C4-2B (cell line): ENCODE results near the gene PKMYT1.

Experiments
- CTCF ChIP-seq: fragments of 450-650 bp; conservative IDR thresholded peaks from 2 replicates; pipeline ENCODE4 v1.5.1; 2017; ENCODE audit warnings: mild to moderate bottlenecking
- ZFX ChIP-seq: fragments of 450-650 bp; IDR thresholded peaks from 2 replicates; pipeline ENCODE4 v1.6.1; 2017

DNA sequence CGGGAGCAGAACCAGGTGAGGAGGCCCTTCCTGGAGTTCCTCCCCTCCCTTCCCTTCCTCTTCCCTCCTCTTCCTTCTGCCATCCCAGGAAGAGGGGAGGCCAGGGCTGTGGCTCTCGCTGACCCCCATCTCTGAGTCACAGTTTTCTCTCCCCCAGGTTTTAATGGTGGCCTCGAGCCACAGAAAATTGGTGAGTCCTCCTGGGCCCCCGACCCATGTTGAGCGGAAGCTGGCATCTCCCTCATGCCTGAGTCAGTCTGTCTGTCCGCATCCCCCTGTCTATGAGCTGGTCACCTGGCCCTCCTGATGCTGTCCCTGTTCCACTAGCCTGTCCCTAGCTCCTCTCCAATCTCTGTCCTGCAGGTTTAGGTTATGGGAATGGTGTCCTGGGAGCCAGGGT lies 19.7 kb upstream of the PKMYT1 start:
- TF ChIP-seq CTCF (no peak), ZFX (no peak)
